ENCODE data around the gene WNT8B.

WNT8B gene

GRCh38 chr10:100522107-100522801 is 59.4 kb downstream of the WNT8B start:
- no peak for DNase-seq

DNA sequence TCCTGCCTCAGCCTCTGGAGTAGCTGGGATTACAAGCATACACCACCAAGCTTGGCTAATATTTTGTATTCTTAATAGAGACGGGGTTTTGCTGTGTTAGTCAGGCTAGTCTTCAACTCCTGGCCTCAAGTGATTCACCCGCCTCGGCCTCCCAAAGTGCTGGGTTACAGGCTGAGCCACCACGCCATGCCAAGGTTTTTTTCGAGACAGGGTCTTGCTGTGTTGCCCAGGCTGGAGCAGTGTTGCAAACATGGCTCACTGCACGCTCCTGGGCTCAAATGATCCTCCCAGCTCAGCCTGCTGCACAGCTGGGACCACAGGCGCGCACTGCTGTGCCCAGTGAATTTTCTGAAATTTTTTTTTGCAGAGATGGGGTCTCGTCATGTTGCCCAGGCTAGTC is 60.1 kb downstream of the WNT8B start:
- no peak for DNase-seq

DNA sequence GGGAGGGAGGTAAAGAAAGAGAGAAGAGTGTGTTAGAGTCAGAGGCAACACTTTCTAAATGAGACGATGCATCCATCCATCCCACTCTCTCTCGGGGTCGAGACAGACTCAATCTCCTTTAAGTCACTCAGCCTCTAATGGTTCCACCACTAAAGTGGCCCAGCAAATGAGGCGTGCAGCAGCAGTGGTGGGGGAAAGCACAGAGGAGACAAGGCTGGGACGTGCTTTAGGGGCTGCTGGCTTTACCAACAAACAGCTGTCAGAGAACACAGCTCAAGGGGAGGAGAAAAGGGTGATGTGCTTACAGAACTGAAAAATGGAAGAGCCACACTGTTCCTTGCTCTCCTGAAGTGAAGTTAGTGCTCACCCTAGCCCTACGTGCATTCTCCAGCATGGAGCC is 61.4 kb downstream of the WNT8B start:
- DNase-seq = no peak

DNA sequence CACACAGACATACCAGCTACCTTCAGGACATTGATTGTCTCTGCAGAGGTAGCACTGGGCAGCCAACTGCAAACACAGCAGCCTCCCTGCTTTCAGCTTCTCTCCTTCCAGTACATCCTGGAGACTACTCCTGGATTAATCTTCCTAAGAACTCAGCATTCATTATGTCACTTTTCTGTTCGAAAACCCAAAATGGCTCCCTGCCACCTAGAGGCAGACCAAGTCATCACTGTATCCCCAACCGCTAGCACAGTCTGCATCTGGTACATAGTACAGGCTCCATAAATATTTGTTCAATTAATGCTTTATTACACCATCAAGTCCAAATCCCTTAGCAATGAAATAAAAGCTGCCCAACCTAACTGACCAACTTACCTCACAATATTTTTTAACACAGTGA is 61.8 kb downstream of the WNT8B start:
- DNase-seq = no peak

DNA sequence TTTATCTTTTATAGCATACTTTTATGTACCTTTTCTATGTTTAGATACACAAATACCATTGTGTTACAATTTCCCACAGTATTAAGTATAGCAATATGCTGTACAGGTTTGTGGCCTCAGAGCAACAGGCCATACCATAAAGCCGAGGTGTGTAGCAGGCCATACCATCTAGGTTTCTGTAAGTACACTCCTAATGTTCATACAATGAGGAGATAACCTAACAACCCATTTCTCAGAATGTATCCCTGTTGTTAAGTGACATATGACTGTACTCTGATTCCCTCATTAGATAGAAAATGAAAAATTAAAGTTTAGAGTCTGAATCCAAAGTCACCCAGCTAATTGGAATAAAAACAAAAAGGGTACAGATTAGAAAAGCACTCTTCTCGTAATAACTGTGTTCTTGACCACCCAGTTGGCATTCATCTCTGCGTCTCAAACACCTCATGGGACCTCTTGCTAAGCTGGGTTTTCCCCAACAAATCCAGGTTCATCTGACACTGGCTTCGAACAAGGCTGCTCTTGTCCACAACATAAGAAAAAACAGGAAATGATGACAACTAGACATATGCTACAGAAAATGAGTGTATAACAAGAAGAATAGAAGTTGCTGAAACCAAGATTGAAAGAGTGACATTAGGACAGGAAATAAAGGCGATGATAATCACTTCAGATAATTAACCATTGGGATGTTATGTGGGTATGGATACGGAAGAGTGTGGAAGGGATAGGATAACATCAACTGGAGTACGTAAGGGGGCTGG is 65.5 kb downstream of the WNT8B start:
- DNase-seq = no peak

DNA sequence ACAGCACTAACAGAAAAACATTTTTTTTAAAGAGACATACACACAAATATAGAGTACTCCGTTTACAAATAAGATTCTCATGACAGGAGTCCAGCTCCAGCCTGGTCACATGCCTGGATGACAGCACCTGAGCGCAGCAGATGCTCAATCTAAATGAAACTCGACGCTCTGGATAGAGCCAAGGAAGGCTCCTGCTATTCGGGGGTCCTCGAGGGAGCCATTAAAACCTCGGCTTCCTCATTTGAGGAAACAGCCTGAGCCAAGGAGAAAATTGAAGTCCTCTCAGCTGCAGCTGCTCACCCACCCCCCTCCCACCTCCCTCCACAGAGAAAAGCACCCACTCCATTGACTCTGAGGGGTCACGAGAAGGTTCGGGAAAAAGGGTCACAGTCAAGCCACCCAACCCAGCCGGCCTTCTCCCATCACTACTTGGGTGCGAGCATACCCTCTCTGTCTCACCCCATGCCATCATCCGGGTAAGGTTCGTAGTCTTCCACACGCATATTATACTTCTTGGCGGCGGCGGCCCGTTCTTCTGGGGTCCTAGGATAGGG is 66.2 kb downstream of the WNT8B start:
- DNase-seq = peak; percentile 39

GRCh38 chr10:100529475-100530298 is 66.9 kb downstream of the WNT8B start, which contains the start of gene NDUFB8:
Gene NDUFB8 (minus strand): TSS chr10:100529871. CDS start chr10:100529851, 20 bp downstream.
- peak; percentile 92 for DNase-seq

GRCh38 chr10:100531761-100532160 is 69.0 kb downstream of the WNT8B start:
- DNase-seq = no peak
